ENCODE results near the gene ACSS1. TPM values are rescaled to one million over a fixed set of nuclear protein-coding genes. Genes with fewer than 3 reads are reported as not detected.

Gene ACSS1
- total and polyA plus RNA-seq, 2 of the 8 experiments (the other 6 are each of a cell fraction or from before 2014, with no cell fraction given) = 2.6 to 3.4 TPM

GRCh38 chr20:24984961-24985640, 72.8 kb downstream of the ACSS1 start:
- DNase-seq (ENCODE audit: low read depth in 1 of 2, low spot score in 2 of 2) = peak in 1 of 2 experiments; percentile 14
- no peak overlapping the region for H2BK5ac ChIP-seq (ENCODE audit: low read depth, low read length)
- H3K14ac ChIP-seq (ENCODE audit: insufficient read length) = no peak overlapping the region
- H3K4me1 ChIP-seq (replicated peaks in 1 of 4; ENCODE audit: control insufficient read depth in 3 of 4, insufficient read depth in 4 of 4, low read length in 3 of 4) = no peaks in the 10 kb centered on the region
- no peak overlapping the region for H3K23ac ChIP-seq (ENCODE audit: insufficient read length)
- no peak overlapping the region for H2BK15ac ChIP-seq (ENCODE audit: low read length)
- WGBS, 2 experiments (ENCODE audit: extremely low coverage in 1 of 2, insufficient coverage in 1 of 2, insufficient read length in 1 of 2, insufficient replicate concordance in 2 of 2, low coverage in 1 of 2, low lambda C conversion rate in 2 of 2, missing lambda C conversion rate in 1 of 2) = 81% methylated on average over 3 of the region's 3 CpGs; no CpG with 5 or more reads in 1 of the 2 experiments
- no peak overlapping the region for H3K56ac ChIP-seq (replicated peaks; ENCODE audit: insufficient read length, low read depth, low read length)
- H3K9me3 ChIP-seq (ENCODE audit: insufficient read depth in 2 of 2, low read depth in 1 of 2, low read length in 1 of 2) = peaks cover 0 to 7% of the 10 kb centered on the region in 2 experiments; a peak in 2 of 4 replicates
- H3K9ac ChIP-seq (replicated peaks in 1 of 4; ENCODE audit: extremely low read depth in 1 of 4, low read depth in 3 of 4, low read length in 3 of 4) = no peak overlapping the region
- H3K36me3 ChIP-seq (ENCODE audit: control insufficient read depth in 2 of 4, insufficient read depth in 4 of 4, low read length in 3 of 4) = peaks cover 0 to 17% (median 10%) of the 10 kb centered on the region in 4 experiments; a peak in 6 of 8 replicates
- no peak overlapping the region for H3K27ac ChIP-seq (ENCODE audit: low read depth, low read length)
- no peak overlapping the region for H2BK120ac ChIP-seq (replicated peaks; ENCODE audit: low read depth, low read length)
- peaks cover 4 to 60% of the 10 kb centered on the region in 2 experiments for H3K79me2 ChIP-seq (ENCODE audit: control insufficient read depth in 1 of 2, insufficient read depth in 2 of 2, low read length in 2 of 2)
- no peak overlapping the region for H4K8ac ChIP-seq (ENCODE audit: extremely low read depth, insufficient read depth, low read length)
- H2BK12ac ChIP-seq (ENCODE audit: low read depth, low read length) = no peak overlapping the region
- CTCF ChIA-PET (ENCODE audit: partially characterized antibody) = interaction anchor here (1.1 to 1.6 kb wide), 2 partner anchors 9 to 10 kb away, joined by 4 to 5 read pairs; no protein-coding TSS in a partner anchor
- no peak overlapping the region for H4K91ac ChIP-seq (replicated peaks; ENCODE audit: insufficient read length, low read length)
- H3K23me2 ChIP-seq (ENCODE audit: low read depth, low read length) = no peaks in the 10 kb centered on the region
- no peak overlapping the region for H2AFZ ChIP-seq (ENCODE audit: low read length)
- TF ChIP-seq YY1 (IDR thresholded peaks at IDR 0.05; ENCODE audit: low read depth, low read length) (no peak), JUND (IDR thresholded peaks at IDR 0.05; ENCODE audit: low read length) (no peak), EGR1 (IDR thresholded peaks at IDR 0.05; ENCODE audit: borderline replicate concordance, low read depth, low read length) (no peak), SIN3A (conservative IDR thresholded peaks at IDR 0.05 in 1 of 2, IDR thresholded peaks at IDR 0.05 in 1 of 2; ENCODE audit: low read depth in 1 of 2, low read length in 2 of 2) (no peak), ZNF274 (IDR thresholded peaks at IDR 0.05; ENCODE audit: borderline replicate concordance, extremely low read depth, low read length) (no peak), BRCA1 (IDR thresholded peaks at IDR 0.05; ENCODE audit: low read depth, low read length) (no peak), TAF1 (IDR thresholded peaks at IDR 0.05; ENCODE audit: low read depth, low read length) (no peak), SUZ12 (IDR thresholded peaks at IDR 0.05; ENCODE audit: low read length) (no peak), TEAD4 (IDR thresholded peaks at IDR 0.05; ENCODE audit: low read depth, low read length) (no peak), KDM4A (IDR thresholded peaks at IDR 0.05; ENCODE audit: low read depth, low read length, severe bottlenecking) (no peak), HDAC6 (IDR thresholded peaks at IDR 0.05; ENCODE audit: low read depth, low read length) (no peak), CEBPB (IDR thresholded peaks at IDR 0.05; ENCODE audit: low read depth, low read length) (no peak)
- no peak overlapping the region for H3K4me2 ChIP-seq (ENCODE audit: insufficient read depth in 1 of 2, low read depth in 2 of 2, low read length in 2 of 2)
- no peak overlapping the region for H4K5ac ChIP-seq (ENCODE audit: insufficient read length, low read depth, low read length)
- no peak for FAIRE-seq
- no peak overlapping the region for H3K4ac ChIP-seq (replicated peaks; ENCODE audit: insufficient read length, low read depth, low read length)
- H4K20me1 ChIP-seq (replicated peaks in 1 of 2; ENCODE audit: control insufficient read depth in 1 of 2, insufficient read depth in 2 of 2, low read length in 2 of 2) = peaks cover 0 to 2% of the 10 kb centered on the region in 2 experiments
- H2BK20ac ChIP-seq (ENCODE audit: low read length) = no peak overlapping the region
- H3K4me3 ChIP-seq (ENCODE audit: extremely low read depth in 1 of 4, insufficient read depth in 2 of 4, low read depth in 3 of 4, low read length in 4 of 4) = no peak overlapping the region
- H3K27me3 ChIP-seq (replicated peaks in 1 of 4; ENCODE audit: control insufficient read depth in 3 of 4, extremely low read depth in 1 of 4, insufficient read depth in 3 of 4, low read length in 3 of 4) = no peaks in the 10 kb centered on the region
- H3K18ac ChIP-seq (ENCODE audit: extremely low read depth, low read length) = no peak overlapping the region
- POLR2A ChIA-PET (ENCODE audit: partially characterized antibody) = no interaction called here
- no peak overlapping the region for H2AK5ac ChIP-seq (ENCODE audit: low read depth, low read length)
- H3K79me1 ChIP-seq (ENCODE audit: low read depth, low read length) = peaks cover 10% of the 10 kb centered on the region
